Stimulated activated CD8-positive, alpha-beta memory T cell treated with anti-CD3 and anti-CD28 coated beads, Interleukin-7, amount 100 ng/mL, for 24 hours (primary cell): ENCODE results near the gene ULK3.

Experiments
- DNase-seq: peaks from one replicate; pipeline ENCODE4 v3.0.0-alpha.2; 2020; ENCODE audit warnings: low read depth

The ULK3 gene

GRCh38 chr15:74867466-74868038 is 24.6 kb upstream of the ULK3 start:
- no peak for DNase-seq

- DNase-seq: no peak
Observed at GRCh38 chr15:74866090-74866489, 23.1 kb upstream of the ULK3 start.

- DNase-seq: no peak
Observed at GRCh38 chr15:74865316-74865715, 22.4 kb upstream of the ULK3 start.

GRCh38 chr15:74864296-74864695 is 21.3 kb upstream of the ULK3 start:
- no peak for DNase-seq

- no peak for DNase-seq
Observed at GRCh38 chr15:74863239-74864056, 20.5 kb upstream of the ULK3 start.

GRCh38 chr15:74858369-74858740 is 15.4 kb upstream of the ULK3 start:
- no peak for DNase-seq

GRCh38 chr15:74857671-74858368 is 14.9 kb upstream of the ULK3 start:
- DNase-seq: no peak

GRCh38 chr15:74857082-74857655 is 14.2 kb upstream of the ULK3 start:
- no peak for DNase-seq

- DNase-seq: no peak
Observed at GRCh38 chr15:74856537-74856936, 13.6 kb upstream of the ULK3 start.

GRCh38 chr15:74855857-74856256 is 12.9 kb upstream of the ULK3 start:
- no peak for DNase-seq

GRCh38 chr15:74854453-74855022 is 11.6 kb upstream of the ULK3 start:
- no peak for DNase-seq

GRCh38 chr15:74851960-74852359 is 9.0 kb upstream of the ULK3 start:
- no peak for DNase-seq

GRCh38 chr15:74850393-74850792 is 7.4 kb upstream of the ULK3 start:
- DNase-seq: no peak

GRCh38 chr15:74847432-74847831 is 4.5 kb upstream of the ULK3 start:
- no peak for DNase-seq

GRCh38 chr15:74845581-74845980 is 2.6 kb upstream of the ULK3 start:
- DNase-seq: no peak

- peak; percentile 24 for DNase-seq
Observed at GRCh38 chr15:74845208-74845568, 2.2 kb upstream of the ULK3 start.

- DNase-seq: no peak
Observed at GRCh38 chr15:74844319-74845207, 1.6 kb upstream of the ULK3 start.

GRCh38 chr15:74843891-74844299 is 939 bp upstream of the ULK3 start:
- no peak for DNase-seq

GRCh38 chr15:74843445-74843828 is 481 bp upstream of the ULK3 start:
- DNase-seq: no peak

GRCh38 chr15:74841891-74842373 is 1.0 kb downstream of the ULK3 start:
- DNase-seq: no peak
